Measurements from ENCODE around the gene C12orf42.

C12orf42 gene

DNA sequence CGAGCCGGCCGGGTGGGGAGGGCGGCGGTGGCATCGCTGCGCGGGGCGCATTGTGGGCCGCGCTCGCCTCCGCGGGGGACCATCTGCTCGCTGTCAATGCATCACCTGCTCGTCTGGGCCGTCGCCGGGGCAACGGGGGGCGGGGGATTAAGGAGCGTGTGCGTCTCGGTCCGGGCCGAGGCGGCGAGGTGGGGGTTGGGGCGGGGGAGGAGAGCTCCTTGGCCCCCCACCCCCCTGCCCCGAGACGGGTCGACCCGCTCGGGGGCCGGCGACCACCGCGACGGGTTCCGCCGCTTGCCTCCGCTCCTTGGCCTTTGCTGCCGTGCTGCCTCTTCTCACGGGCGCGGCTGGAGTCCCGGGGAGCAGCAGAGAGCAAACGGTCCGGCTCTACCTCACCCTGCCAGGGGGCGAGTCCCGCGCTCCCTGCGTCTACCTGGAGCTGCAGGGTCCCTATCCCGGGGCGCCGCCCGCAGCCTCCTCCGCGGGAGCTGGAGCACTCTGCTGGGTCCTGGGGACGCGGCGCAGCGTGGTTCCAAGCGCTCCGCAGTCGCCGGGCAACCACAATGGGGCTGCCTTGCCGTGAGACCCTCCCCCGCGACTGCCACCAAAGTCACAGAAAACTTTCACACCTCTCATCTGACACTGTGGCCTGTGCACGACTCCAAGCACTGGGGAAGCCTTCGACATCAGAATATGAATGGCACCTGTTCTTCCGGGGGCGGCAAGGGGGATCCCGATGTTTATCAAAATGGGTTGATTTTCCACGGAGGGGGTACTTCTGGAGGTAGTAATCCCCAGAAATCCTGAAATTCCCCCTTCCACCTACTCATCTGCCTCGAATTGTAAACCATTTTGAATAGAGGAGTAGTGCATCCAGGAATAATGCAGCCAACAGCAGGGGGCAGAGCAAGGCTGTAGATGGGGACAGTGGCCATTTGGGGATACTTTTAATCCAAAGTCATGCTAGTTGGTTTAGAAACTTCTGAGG is at the start of gene C12orf42:
Gene C12orf42, minus strand, starts transcription at position 500 of the 988 bp plus-strand sequence. CDS start 17,542 bp downstream, outside the sequence.
- FAIRE-seq: no peak

DNA sequence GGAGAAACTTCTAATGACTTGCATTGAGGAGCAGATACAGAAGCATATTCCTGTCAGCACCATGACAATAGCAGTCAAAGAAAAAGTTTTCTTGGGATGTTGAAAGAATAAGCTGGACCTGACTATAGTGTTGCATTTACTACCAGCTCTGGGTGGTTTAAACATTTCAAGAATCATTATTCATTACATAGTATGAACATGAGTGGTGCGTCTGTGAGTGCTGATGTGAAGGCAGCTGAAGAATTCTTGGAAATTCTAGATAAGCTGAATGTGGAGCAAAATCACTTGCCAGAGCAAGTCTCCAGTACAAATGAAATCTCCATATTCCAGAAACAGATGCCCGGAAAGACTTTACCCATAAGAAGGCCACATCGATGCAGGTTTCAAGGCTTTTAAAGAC is 46.3 kb upstream of the C12orf42 start:
- no peak for FAIRE-seq

DNA sequence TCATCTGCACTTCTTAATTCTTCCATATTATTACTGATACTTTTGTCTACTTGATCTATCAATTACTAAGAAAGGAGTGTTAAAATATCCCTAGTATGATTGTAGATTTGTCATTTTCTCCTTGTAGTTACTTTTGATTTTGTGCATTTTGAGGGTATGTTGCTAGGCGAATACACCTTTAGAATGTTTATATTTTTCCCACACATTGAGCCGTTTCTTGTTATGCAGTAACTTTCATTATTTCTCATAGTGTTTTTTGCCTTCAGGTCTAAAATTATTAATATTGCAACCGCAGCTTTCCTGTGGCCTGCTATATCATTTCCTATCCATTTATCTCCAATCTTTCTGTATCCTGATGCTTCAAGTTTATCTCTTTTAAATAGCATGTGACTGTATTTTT is 44.6 kb upstream of the C12orf42 start:
- no peak for FAIRE-seq

DNA sequence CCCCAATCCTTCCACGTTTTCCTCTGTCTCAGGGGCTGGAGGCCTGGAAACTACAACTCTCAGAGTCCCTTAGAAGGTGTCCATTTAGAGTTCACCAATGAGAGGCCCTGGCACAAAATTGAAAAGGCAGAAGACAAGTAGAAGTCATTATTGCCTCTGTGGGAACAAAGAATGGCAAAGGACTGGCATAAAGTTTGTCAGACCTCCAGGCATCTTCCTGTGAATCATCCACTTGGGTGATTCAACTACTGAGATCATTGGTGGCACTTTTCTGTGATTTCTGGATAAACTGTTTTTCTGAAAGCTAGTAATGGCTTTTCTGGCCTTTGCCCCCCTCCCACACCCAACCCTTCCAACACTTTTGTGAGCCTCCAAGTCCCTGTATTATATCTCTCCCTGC is 42.6 kb upstream of the C12orf42 start:
- FAIRE-seq: no peak

DNA sequence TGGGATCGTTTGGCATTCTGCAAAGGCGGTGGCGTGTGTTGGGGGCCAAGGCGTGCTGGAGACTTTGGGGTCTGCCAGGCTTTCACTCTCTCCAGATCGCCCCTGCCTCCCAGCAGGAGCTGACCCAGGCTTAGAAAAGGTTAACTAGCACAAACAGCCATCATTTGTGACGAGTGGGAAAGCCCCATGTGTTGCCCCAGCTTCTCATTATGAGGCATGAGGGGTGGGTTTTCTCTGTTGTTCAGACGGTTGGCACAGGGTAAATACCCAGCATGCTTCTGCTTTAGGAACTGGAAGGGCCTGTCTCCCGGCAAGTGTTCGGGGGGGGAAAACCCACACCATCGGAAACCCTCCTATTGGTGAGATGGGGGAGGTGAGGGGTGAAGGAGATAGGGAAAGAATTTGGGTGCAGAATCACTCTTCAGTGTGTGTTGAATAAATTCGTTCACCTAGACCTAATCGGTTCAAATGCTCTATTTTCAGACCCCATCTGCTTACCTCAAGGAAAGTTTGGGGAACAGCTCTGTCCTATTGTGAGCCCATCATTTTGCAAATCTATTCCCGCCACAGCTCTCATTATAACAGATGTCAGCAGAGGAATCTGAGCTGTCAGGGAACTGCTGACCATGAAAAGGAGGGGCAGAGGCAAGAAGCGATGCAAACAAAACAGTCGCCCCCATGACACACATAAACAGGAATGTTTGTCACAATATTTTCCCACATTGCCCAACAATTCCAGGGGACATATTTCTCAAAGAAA is 34.7 kb upstream of the C12orf42 start:
- FAIRE-seq: no peak

DNA sequence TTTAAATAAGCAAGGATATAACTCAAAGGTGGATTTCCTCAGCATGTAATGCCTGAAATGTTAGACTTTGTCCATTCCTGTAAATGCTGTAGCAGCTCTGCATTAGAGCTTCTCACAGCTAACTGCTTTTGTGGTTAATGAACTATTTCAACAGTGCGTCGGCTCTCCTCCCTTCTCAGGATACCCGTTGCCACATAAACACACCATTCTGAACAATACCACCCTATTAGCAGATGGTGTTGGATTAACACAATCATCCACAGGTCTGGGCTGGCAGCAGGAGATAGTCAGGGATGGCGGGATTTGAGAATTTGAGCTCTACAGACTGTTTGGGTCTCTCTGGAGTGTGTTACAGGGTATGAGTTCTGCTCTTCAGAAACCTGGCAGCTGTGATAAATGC is 33.5 kb upstream of the C12orf42 start:
- FAIRE-seq: no peak

DNA sequence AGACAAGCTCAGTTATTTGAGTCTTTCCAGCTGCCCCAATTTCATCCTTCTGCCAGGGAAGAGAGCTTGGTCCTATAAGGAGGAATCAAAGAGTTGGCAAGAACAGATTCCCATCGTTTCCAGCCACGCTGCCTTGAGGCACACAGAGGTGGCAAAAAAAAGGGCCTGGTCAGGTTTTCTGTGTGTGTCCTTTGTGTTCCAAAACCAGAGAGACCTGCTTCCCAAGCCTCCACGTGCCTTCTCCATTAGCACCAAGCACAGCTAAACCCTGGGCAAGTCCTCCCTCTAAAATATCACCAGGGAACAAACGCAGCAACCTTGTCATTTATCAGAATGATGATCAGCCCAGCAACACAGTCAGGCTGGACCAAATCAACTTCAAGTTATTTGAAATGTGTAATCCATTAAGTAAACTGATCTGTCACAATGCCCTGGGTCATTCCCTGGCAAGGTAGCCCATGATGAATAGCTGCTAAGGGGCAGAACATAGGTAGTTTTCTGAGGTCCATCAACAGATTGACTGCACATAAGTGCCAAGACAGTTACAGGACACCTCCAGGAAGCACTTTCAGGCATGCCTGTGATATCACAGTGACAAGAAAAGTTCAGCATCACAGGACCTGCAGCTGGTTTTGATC is 28.6 kb upstream of the C12orf42 start:
- no peak for FAIRE-seq

DNA sequence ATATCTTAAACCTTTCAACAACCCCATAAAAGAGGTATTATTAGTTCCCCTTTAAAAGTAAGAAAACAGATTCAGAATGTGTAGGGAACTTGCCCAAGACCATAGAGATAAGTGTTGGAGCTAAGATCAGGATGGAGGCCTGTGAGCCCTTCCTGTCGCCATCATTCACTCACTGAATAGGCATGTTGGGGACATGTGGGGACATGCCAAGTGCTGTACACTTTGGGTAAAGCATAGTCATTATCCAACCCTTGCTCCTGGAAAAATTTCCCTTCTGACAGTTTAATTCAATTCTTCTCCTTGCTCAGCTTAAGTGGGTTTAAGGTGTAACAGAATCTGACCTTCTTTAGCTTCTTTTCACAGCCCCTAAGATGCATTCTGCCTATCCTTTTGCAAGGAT is 28.0 kb upstream of the C12orf42 start:
- FAIRE-seq: no peak

DNA sequence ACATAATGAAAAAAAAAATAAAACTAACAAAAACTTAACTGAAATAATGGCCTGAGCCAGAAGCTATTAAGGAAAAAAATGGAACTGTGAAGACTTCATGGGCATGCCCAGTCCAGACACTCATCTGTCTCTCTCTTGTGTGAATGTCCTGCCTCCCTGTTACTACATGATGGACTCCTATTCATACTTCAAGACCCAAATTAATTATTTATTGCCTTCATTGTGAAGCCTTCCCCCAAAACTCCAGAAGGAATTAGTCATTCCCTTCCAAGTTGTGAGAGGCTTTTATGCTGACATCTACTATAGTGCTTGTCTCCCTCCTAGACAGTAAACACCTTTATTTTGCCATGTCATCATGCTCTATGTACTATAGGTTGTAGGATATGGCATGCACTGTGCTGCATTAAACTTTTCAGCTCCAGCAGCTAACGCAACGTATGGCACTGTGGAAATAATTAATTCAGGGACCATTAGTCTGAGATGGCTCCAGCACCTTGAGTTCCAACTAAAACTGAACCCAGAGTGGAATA is 25.0 kb upstream of the C12orf42 start:
- FAIRE-seq: no peak

DNA sequence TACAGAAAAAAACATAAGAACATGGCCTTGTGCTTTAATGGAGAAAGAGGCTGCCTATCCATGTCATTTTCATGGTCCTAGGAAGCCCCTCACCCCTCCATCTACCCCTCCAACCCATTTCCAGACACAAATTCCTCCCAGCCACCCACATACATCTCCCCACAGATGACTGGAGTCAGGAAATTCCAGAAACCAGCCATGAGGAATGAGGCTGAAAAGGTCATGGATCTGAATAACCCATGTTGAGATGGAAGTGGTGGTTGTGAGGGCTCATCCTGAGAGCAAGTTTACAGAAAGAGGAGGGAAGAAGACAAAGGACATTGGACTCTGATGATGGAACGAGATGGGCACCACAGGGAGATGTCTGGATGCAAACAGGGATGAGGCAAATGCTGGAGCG is 23.9 kb upstream of the C12orf42 start:
- no peak for FAIRE-seq

DNA sequence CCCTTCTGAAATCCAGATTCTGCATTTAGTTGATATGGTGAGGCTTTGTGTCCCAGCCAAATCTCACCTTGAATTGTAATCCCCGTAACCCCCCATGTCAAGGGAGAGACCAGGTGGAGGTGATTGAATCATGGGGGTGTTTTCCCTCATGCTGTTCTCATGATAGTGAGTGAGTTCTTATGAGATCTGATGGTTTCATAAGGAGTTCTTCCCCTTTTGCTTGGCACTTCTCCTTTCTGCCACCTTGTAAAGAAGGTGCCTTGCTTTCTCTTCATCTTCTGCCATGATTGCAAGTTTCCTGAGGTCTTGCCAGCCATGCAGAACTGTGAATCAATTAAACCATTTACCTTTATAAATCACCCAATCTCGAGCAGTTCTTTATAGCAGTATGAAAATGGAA is 23.1 kb upstream of the C12orf42 start:
- FAIRE-seq: no peak

DNA sequence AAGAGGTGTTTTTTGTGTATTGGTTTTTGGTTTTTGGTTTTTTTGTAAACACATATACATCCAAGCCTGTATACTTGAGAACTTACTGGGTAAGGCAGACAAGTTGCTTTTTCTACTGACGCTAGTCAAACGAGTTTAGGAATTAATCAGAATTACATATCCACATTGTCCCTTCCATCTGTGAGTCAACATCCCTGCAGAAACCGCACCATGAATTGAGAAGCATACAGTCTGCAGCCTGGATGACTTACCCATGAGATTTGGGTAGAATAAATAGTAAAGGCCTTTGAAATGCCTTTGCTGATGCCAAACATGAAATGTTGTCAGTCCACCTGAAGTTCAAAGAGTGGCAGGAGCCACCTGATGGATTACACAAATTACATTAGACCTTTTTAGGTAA is 21.4 kb upstream of the C12orf42 start:
- FAIRE-seq: no peak

DNA sequence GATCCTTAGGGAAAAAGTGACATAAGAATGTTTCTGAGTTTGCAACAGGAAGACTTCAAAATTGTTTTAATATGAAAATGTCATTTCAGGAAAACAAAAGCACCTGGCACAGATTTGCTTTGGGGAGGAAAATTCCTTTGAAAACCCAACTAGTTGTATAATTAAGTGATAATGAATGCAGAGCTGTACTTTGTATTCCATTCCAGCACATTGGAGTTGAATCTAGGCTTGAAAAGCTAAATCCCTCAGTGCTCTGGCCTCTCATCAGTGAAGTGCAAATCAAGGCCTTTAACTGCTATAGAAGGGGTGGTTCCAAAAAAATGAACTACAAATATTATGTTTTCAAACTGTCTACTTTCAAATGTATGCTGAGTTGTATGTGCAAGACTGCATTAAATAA is 19.6 kb upstream of the C12orf42 start:
- no peak for FAIRE-seq

DNA sequence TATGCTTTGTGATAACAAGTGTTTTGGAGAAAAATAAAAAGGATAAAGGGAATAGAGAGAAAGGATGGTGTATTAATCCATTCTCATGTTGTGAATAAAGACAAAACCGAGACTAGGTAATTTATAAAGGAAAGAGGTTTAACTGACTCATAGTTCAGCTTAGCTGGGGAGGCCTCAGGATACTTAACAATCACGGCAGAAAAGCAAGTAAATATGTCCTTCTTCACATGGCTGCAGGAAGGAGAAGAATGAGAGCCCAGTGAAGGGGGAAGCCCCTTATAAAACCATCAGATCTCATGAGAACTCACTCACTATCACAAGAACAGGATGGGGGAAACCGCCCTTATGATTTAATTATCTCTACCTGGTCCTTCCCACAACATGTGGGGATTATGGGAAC is 18.1 kb upstream of the C12orf42 start:
- FAIRE-seq: no peak

DNA sequence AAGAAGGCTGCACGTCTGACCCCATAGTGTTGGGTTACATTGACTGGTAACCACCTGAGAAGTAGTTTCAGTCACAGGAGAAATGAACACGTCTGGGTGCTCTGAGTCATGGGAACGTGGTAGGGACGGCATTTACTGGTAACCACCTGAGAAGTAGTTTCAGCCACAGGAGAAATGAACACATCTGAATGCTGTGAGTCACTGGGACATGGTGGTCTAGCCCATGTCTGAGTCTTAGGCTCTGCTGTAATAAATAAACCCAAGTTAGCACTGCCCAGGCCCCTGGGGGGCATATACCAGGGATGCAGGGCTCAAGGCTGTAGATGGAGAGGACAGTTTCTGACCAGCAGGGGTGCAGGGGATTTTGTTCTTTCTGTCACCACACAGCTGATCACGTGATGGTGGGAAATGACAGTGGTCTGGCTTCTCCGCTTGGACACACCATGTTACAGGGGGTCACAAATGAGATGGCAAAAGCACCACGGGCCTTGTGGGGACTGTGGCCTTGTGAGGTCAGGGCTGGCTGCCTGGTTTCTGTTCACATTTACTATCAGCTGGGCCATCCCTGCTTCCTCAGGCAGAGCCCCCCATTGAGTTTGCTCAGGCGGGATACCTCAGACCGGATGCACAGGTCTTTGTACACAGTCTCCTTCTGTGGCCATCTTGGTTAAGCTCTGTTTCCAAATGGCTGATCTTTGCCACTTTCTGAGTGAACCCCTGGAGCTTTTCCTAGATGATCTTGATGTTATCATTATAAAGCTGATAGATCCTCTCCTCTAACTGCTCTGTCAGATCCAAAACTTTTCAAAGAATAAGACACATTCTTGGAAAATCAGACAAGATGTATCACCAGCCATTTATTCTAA is 9.8 kb upstream of the C12orf42 start:
- FAIRE-seq: no peak

DNA sequence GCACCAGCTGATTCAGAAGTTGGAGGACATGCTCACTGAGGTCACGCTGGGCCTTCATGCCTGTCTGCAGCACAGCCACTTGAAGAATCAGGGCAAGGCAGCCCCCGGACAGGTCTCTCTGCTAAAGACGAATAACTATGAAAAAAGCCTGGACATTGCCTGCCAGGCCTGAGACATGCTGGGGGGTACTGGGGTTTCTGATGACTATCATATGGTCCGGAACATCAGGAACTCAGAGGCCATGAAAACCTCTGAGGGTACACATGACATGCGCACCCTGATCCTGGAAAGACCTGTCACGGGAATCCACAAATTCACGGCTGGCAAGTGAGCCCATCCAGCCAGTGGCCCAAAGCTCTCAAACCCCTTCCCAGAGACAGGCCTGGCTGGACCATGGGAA is 8.8 kb upstream of the C12orf42 start:
- FAIRE-seq: no peak

DNA sequence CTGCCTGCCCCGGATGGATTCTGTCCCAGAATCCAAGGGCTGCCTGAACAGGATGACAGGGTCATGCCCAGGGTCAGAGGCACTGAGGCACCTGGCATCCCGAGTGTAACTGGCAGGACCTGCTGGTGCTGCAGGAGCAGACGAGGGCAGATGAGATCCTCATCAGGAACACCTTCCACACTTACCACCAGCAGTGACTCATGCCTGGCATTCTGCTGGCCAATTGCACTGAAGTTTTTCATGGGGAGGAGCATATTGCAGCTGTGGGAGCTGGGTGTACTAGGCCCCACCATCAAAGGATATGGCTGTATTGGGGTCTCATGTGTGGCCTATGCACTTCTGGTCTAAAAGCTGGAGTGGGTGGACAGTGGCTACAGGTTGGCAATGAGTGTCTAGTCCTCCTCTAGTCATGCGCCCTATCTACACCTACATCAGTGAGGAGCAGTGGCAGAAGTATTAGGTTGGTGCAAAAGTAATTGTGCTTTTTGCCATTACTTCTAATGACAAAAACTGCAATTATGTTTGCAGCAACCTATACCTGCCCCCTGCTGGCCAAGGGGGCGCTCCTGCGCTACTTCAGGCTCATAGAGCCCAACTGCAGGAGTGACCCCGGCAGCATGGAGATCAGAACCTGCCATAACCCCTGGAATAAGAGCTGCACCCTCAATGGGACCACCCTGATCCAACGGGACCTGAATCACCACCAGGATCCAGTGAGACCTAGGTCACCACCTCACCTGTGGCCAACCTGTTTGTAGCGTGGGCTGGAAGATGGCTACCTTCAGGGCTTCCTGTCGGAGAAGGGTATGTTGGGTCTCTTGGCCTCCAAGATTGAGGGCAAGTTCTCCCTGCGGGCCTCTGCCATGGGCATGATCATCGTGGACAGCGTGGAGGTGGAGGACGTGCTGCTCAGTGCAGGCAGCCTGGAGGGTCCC is 8.0 kb upstream of the C12orf42 start:
- no peak for FAIRE-seq

DNA sequence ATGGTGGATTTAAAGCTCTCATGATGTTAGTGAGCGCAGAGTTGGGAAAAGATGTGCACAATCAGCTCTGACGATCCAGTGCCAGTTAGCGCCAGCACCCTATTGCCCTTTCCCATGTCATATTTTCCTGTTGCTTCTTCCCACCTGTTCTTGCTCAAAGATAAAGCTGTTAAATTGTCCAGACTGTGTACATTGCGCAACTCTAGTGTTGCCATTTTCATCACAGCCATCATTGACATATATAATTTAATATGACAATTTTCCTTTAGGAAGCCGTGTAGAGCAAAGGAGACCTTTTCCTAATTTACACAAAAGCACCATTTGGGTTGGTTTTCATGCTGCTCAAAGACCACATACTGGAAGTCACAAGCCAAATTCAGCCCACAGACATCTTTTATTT is 5.7 kb upstream of the C12orf42 start:
- no peak for FAIRE-seq

DNA sequence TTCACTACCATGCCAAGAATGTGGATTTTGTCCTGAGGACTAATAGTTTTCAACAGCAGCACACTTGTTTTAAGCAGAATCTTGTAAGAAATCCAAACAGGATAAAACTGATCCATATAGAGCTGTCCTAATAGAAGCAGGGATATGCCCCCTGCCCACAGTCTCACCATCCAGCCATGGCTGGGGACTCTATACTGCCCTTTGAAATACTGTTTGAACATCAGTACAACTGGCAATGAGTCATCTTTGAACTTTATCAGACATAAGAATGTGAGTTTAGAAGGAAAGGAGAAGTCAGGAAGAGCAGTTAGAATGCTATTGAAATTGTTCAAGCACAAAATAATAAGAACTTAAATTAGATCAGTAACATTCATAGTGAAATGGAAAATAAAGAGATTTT is 3.8 kb upstream of the C12orf42 start:
- no peak for FAIRE-seq

DNA sequence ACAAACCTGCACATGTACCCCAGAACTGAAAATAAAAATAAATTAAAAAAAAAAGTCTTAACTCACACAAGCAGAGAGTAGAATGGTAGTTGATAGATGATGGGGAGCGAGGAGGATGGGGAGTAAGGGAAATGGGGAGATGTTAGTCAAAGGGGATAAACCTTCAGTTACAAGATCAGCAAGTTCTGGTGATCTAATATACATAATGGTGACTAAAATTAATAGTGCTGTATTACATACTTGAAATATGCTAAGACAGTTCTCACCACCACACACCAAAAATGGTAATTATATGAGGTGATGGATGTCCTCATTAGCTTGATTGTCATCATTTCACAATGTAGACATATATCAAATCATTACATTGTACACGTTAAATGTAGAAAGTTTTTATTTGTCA is 3.2 kb upstream of the C12orf42 start:
- no peak for FAIRE-seq
